ENCODE data around the gene COG5.

- TF ChIP-seq FOXP1 (CRISPR knock-in tag; IDR thresholded peaks at IDR 0.05) = no peak
- no peak for TF ChIP-seq CREM (IDR thresholded peaks at IDR 0.05; ENCODE audit: low read depth)
- TF ChIP-seq ILK (tag; IDR thresholded peaks at IDR 0.05; ENCODE audit: borderline replicate concordance, low read depth) = no peak
Observed at GRCh38 chr7:107387573-107388219, 176.0 kb downstream of the COG5 start.
